ENCODE data around the gene AGTRAP.

Gene AGTRAP

DNA sequence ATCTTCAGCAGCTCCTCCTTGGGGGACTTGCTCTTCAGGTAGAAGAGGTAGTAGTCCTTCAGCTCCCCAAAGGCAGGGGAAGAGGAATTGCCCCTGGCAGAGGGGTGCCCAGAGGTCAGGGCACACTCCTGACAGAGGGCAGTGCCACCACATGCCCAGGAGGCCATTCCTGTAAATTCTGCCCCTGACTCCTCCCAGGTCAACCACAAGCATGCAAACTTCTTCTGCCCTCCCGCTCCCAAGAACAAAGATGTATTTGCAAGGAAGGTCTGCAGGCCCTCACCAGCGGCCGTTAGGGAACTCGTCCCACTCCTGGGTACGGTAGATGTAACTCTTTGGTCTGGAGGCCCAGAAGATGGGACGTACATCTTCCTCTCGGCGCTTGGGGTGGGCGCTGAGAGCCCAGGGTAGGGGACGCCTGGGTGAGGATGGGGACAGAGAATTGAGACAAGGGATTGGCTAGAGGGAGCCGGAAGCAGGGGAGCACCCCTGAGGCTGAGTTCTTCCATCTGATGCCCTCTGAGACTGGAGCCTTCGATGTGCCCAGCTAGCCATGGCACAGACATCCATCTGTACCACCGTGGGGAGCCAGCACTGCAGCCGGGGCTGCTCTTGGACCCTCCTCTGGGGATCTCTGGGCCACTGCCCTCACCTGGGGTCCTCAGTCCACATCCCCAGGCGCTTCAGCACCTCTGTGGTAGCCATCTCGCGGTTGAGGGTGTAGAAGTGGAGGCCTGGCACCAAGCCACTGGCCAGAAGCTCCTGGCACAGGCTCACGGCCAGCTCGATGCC is 58.7 kb downstream of the AGTRAP start:
- TF ChIP-seq POLR2AphosphoS5 (IDR thresholded peaks at IDR 0.05; ENCODE audit: low read depth, low read length): no peak
- no peak for TF ChIP-seq FOXP2 (optimal IDR thresholded peaks at IDR 0.05; ENCODE audit: borderline replicate concordance, extremely low read depth, extremely low read length, insufficient read depth)
- TF ChIP-seq SIN3A (IDR thresholded peaks at IDR 0.05; ENCODE audit: borderline replicate concordance, insufficient read depth, low read length): no peak
- no peak for TF ChIP-seq TAF1 (IDR thresholded peaks at IDR 0.05; ENCODE audit: borderline replicate concordance, insufficient read depth, low read length)
- TF ChIP-seq REST (IDR thresholded peaks at IDR 0.05; ENCODE audit: insufficient read depth in 1 of 2, low read depth in 2 of 2, low read length in 2 of 2): no peak

DNA sequence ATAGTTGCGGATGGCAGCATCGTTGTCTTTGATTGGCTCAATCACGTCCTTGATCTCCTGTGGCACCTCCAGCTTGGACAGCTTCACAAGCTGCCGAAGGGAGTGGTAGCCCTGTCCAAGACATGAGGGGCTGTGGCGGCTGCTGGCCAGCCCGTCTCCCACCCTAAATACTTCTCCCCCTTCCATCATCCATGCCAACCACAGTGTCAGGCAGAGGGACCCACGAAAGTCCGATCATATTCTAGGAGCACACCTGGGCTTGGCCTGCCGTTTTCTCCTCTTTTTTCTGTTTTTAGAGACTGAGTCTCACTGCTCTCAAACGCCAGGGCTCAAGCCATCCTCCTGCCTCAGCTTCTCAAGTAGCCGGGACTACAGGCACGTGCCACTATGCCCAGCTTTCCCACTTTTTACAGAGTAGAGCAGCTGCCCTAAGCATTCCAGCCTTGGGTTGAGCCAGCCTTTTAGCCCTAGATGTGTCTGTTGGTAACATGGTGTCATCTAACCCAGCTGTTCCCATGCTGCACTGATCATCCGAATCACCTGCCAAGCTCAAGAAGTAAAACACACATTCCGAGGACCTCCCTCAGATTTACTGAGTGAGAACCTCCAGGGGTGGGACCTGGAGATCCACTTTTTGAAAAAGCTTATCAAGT is 59.4 kb downstream of the AGTRAP start:
- no peak for TF ChIP-seq REST (IDR thresholded peaks at IDR 0.05; ENCODE audit: insufficient read depth in 1 of 2, low read depth in 2 of 2, low read length in 2 of 2)

- TF ChIP-seq FOXP2 (optimal IDR thresholded peaks at IDR 0.05; ENCODE audit: borderline replicate concordance, extremely low read depth, extremely low read length, insufficient read depth) (no peak), POLR2AphosphoS5 (IDR thresholded peaks at IDR 0.05; ENCODE audit: low read depth, low read length) (no peak), REST (IDR thresholded peaks at IDR 0.05; ENCODE audit: insufficient read depth in 1 of 2, low read depth in 2 of 2, low read length in 2 of 2) (no peak), TAF1 (IDR thresholded peaks at IDR 0.05; ENCODE audit: borderline replicate concordance, insufficient read depth, low read length) (no peak), SIN3A (IDR thresholded peaks at IDR 0.05; ENCODE audit: borderline replicate concordance, insufficient read depth, low read length) (no peak)
These were observed 60.3 kb downstream of the AGTRAP start for GRCh38 chr1:11796036-11796828.

DNA sequence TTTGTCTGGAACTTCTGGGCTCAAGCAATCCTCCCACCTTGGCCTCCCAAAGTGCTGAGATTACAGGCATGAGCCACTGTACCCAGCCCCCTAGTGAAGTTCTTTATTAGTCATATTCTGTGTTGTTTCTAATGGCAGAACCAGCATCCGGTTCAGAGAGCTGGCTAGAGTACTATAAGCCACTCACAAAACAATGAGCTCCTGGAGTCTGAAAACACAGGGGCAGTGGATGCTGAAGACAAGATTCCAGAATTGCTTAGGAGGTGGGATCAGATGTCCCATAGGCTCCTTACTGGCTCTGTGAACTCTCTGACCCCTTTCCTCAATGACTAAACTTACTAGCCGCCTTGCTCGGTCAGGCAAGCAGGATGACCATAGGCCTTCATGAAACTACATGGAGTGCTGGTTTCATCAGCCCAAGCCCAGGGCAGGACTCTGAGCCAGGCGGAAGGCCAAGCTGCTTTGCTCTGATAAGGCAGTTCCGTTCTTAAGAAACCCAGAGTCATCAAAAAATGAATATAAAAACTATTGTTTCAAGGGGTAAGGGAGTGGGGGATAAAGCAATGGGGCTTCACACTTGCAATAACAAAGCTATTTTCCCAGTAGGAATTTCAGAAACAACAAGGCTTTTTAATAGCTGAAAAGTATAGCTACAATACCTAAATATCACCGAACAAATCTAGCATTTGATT is 61.7 kb downstream of the AGTRAP start:
- TF ChIP-seq POLR2AphosphoS5 (IDR thresholded peaks at IDR 0.05; ENCODE audit: low read depth, low read length): no peak
- no peak for TF ChIP-seq FOXP2 (optimal IDR thresholded peaks at IDR 0.05; ENCODE audit: borderline replicate concordance, extremely low read depth, extremely low read length, insufficient read depth)
- TF ChIP-seq REST (IDR thresholded peaks at IDR 0.05; ENCODE audit: insufficient read depth in 1 of 2, low read depth in 2 of 2, low read length in 2 of 2): no peak
- TF ChIP-seq SIN3A (IDR thresholded peaks at IDR 0.05; ENCODE audit: borderline replicate concordance, insufficient read depth, low read length): no peak
- TF ChIP-seq TAF1 (IDR thresholded peaks at IDR 0.05; ENCODE audit: borderline replicate concordance, insufficient read depth, low read length): no peak

Data from PFSK-1 (cell line).